Ovary (tissue), 3 donors: Measurements from ENCODE around the gene RNF183.

ENCODE experiments used
- CTCF ChIP-seq, 3 donors: fragments of 450-650 bp in 2 of 3; fragments of 200-600 bp in 1 of 3; IDR thresholded peaks; one replicate each; pipeline versions ENCODE4 v1.5.1 to v1.8.0; 2016 to 2022; ENCODE audit warnings: antibody characterized with exemption in 3 of 3, mild to moderate bottlenecking in 1 of 3
- EP300 ChIP-seq: sonication (generic); formaldehyde crosslinking; IDR thresholded peaks from one replicate; pipeline ENCODE4 v1.6.1; 2017; ENCODE audit warnings: antibody characterized with exemption
- POLR2A ChIP-seq: fragments of 450-650 bp; IDR thresholded peaks from one replicate; pipeline ENCODE4 v1.6.1; 2017; ENCODE audit warnings: antibody characterized with exemption, mild to moderate bottlenecking, moderate library complexity
- donor health status: DM: no; HTN: no; CAD: no.

GRCh38 chr9:113266174-113266573 lies 37.0 kb downstream of the RNF183 start:
- TF ChIP-seq CTCF (IDR thresholded peaks at IDR 0.05) (no peak), POLR2A (no peak), EP300 (no peak)
